ENCODE results near the gene TWIST1.

DNA sequence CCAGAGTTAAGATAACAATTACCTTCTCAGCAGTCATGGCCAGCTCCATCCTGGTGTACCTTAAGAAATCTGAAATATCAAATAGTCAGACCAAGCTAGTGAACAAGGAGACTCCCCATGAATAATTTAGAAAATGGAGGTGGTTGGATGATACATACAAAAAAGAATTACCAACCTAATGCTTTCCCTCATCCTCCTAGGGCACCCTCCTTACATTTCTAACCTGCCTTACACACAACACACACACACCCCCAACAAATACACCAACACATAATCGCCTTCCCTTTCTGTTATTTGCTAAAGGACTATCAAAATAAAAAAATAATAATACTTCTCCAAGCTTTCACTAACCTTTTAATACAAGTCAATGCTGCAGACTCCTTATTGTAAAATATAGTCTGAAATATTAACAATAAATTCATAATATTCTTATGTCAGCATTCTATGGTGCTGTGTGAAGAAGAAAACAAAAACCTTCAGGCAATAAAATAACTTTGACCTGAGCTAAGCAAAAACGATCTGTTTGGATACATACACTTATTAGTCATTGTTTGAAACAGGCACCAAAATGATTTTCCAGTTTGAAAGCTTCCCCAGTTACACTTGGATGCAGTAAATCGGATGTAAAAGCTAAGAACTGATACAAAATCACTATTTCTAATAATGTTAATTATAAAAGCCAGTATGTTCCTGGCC lies 3.4 kb downstream of the TWIST1 start:
- TF ChIP-seq, protein P1, sequence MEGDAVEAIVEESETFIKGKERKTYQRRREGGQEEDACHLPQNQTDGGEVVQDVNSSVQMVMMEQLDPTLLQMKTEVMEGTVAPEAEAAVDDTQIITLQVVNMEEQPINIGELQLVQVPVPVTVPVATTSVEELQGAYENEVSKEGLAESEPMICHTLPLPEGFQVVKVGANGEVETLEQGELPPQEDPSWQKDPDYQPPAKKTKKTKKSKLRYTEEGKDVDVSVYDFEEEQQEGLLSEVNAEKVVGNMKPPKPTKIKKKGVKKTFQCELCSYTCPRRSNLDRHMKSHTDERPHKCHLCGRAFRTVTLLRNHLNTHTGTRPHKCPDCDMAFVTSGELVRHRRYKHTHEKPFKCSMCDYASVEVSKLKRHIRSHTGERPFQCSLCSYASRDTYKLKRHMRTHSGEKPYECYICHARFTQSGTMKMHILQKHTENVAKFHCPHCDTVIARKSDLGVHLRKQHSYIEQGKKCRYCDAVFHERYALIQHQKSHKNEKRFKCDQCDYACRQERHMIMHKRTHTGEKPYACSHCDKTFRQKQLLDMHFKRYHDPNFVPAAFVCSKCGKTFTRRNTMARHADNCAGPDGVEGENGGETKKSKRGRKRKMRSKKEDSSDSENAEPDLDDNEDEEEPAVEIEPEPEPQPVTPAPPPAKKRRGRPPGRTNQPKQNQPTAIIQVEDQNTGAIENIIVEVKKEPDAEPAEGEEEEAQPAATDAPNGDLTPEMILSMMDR (CRISPR knock-in tag; IDR thresholded peaks at IDR 0.05), result no peak
- TF ChIP-seq, protein P2, sequence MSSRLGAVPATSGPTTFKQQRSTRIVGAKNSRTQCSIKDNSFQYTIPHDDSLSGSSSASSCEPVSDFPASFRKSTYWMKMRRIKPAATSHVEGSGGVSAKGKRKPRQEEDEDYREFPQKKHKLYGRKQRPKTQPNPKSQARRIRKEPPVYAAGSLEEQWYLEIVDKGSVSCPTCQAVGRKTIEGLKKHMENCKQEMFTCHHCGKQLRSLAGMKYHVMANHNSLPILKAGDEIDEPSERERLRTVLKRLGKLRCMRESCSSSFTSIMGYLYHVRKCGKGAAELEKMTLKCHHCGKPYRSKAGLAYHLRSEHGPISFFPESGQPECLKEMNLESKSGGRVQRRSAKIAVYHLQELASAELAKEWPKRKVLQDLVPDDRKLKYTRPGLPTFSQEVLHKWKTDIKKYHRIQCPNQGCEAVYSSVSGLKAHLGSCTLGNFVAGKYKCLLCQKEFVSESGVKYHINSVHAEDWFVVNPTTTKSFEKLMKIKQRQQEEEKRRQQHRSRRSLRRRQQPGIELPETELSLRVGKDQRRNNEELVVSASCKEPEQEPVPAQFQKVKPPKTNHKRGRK (CRISPR knock-in tag; IDR thresholded peaks at IDR 0.05), result no peak
- TF ChIP-seq MEF2D (CRISPR knock-in tag; IDR thresholded peaks at IDR 0.05), result no peak

Measured in HepG2 (cell line).